VCaP (cell line): ENCODE data around the gene LPP.

ENCODE experiments used
- H3K27ac ChIP-seq: fragments of 450-650 bp; 2 replicates; pipeline ENCODE4 v1.5.1; 2017
- CTCF ChIP-seq: fragments of 450-650 bp; conservative IDR thresholded peaks from 2 replicates; pipeline ENCODE4 v1.5.1; 2017; ENCODE audit warnings: mild to moderate bottlenecking, moderate library complexity

The LPP gene

GRCh38 chr3:188584958-188585689 lies 431.2 kb downstream of the LPP start:
- no peak for TF ChIP-seq CTCF
- H3K27ac ChIP-seq, result no peak overlapping the region

GRCh38 chr3:188589071-188589470 lies 435.1 kb downstream of the LPP start:
- H3K27ac ChIP-seq, result no peak overlapping the region
- TF ChIP-seq CTCF, result no peak

GRCh38 chr3:188589771-188590170 lies 435.8 kb downstream of the LPP start:
- TF ChIP-seq CTCF, result no peak
- no peak overlapping the region for H3K27ac ChIP-seq

- TF ChIP-seq CTCF, result no peak
- H3K27ac ChIP-seq, result peak overlapping the region; percentile 2; the same call in 1 of the 2 replicates
These were observed 436.6 kb downstream of the LPP start for GRCh38 chr3:188590557-188590956.

- no peak overlapping the region for H3K27ac ChIP-seq
- TF ChIP-seq CTCF, result no peak
These were observed 440.2 kb downstream of the LPP start for GRCh38 chr3:188594139-188594538.

- no peak overlapping the region for H3K27ac ChIP-seq
- TF ChIP-seq CTCF, result no peak
These were observed 442.0 kb downstream of the LPP start for GRCh38 chr3:188595890-188596376.

GRCh38 chr3:188598894-188599293 lies 444.9 kb downstream of the LPP start:
- no peak overlapping the region for H3K27ac ChIP-seq
- no peak for TF ChIP-seq CTCF
